Left lung (tissue), 10 donors: Measurements from ENCODE around the gene ADCY3. TPM values are rescaled to one million over a fixed set of nuclear protein-coding genes. Genes with fewer than 3 reads are reported as not detected.

Experiments
- ATAC-seq: fragments of 200-7000 bp; cut with Tn5 transposase; one replicate; pipeline ENCODE4 v1.9.1; 2020; ENCODE audit warnings: moderate library complexity
- DNase-seq, 4 donors: peaks; one replicate each; pipeline ENCODE4 v3.0.0-alpha.2; 2013 to 2020
- H3K27ac ChIP-seq, 2 donors: fragments of 200-600 bp; sonication (generic) in 1 of 2; one replicate each; pipeline versions ENCODE4 v1.5.0 to v1.8.0; 2020 to 2021
- H3K27me3 ChIP-seq, 2 donors: fragments of 200-600 bp; sonication (generic) in 1 of 2; one replicate each; pipeline versions ENCODE4 v1.5.0 to v1.8.0; 2020 to 2021
- H3K36me3 ChIP-seq, 2 donors: fragments of 200-600 bp; sonication (generic) in 1 of 2; one replicate each; pipeline versions ENCODE4 v1.5.0 to v1.8.0; 2020 to 2021
- H3K4me1 ChIP-seq, 2 donors: fragments of 200-600 bp; one replicate each; pipeline ENCODE4 v1.8.0; 2021
- H3K4me3 ChIP-seq, 2 donors: fragments of 200-600 bp; sonication (generic) in 1 of 2; one replicate each; pipeline versions ENCODE4 v1.5.0 to v1.8.0; 2020 to 2021; ENCODE audit warnings: mild to moderate bottlenecking in 1 of 2
- H3K9me3 ChIP-seq, 2 donors: fragments of 200-600 bp; sonication (generic) in 1 of 2; one replicate each; pipeline versions ENCODE4 v1.5.0 to v1.8.0; 2020 to 2021
- intact Hi-C, 2 donors: fragments of 100-400 bp; cut with DNase I; formaldehyde crosslinking; loops; one replicate each; pipeline versions ENCODE4 v1.11.2 to v1.14.2; 2022
- polyA plus RNA-seq, 6 donors: library from polyadenylated mRNA; unstranded; fragments of 120-200 nt; gene quantifications; one replicate each; pipeline ENCODE4 v1.2.1, GENCODE V29; 2013; ENCODE audit not compliant: insufficient read length in 6 of 6
- total RNA-seq, 2 donors: library from RNA; stranded (reverse); fragmentation: NEBNext Ultra II Directional; extraction: Animal tissue kit (Norgen Biotek cat#: 25700); gene quantifications; one replicate each; pipeline ENCODE4 v1.2.1, GENCODE V29; 2021
- TF ChIP-seq, protein P1 (sequence below), 2 donors: fragments of 200-600 bp; sonication (generic) in 1 of 2; IDR thresholded peaks; one replicate each; pipeline versions ENCODE4 v1.5.0 to v1.8.0; 2021; ENCODE audit warnings: antibody characterized with exemption in 2 of 2
- donor health status: DM: no; HTN: yes; CAD: no.
- donor health status: DM: no; HTN: no; CAD: no.

Gene ADCY3
- total and polyA plus RNA-seq, 8 donors, result 31.4 to 50.5 (median 38.8) TPM

DNA sequence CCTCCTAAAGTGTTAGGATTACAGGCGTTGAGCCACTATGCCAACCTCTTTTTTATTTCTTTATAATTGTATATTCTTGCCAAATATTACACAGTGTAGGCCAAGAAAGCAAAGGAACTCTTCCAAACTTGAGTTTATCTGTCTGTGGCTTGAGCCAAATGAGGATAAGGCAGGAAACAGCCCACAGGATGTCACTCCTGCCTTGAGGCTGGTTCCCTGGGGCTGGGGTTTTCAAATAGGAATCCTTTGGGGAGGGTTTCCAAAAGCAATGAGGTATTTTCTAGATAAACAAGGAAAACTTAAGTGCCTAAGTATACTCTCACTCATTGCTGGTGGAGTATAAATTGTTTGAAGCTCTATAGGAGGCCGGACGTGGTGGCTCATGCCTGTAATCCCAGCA is 56.4 kb downstream of the ADCY3 start:
- ATAC-seq (no peak), DNase-seq (no peak)
- TF ChIP-seq, protein P1, sequence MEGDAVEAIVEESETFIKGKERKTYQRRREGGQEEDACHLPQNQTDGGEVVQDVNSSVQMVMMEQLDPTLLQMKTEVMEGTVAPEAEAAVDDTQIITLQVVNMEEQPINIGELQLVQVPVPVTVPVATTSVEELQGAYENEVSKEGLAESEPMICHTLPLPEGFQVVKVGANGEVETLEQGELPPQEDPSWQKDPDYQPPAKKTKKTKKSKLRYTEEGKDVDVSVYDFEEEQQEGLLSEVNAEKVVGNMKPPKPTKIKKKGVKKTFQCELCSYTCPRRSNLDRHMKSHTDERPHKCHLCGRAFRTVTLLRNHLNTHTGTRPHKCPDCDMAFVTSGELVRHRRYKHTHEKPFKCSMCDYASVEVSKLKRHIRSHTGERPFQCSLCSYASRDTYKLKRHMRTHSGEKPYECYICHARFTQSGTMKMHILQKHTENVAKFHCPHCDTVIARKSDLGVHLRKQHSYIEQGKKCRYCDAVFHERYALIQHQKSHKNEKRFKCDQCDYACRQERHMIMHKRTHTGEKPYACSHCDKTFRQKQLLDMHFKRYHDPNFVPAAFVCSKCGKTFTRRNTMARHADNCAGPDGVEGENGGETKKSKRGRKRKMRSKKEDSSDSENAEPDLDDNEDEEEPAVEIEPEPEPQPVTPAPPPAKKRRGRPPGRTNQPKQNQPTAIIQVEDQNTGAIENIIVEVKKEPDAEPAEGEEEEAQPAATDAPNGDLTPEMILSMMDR (IDR thresholded peaks at IDR 0.05), result no peak
- no peak overlapping the region for H3K27ac ChIP-seq
- peaks cover 0 to 6% of the 10 kb centered on the region in 2 donors for H3K4me1 ChIP-seq
- no peaks in the 10 kb centered on the region for H3K27me3 ChIP-seq
- no peaks in the 10 kb centered on the region for H3K9me3 ChIP-seq
- H3K4me3 ChIP-seq, result no peak overlapping the region
- intact Hi-C loops, result no loop called here
- no peaks in the 10 kb centered on the region for H3K36me3 ChIP-seq

DNA sequence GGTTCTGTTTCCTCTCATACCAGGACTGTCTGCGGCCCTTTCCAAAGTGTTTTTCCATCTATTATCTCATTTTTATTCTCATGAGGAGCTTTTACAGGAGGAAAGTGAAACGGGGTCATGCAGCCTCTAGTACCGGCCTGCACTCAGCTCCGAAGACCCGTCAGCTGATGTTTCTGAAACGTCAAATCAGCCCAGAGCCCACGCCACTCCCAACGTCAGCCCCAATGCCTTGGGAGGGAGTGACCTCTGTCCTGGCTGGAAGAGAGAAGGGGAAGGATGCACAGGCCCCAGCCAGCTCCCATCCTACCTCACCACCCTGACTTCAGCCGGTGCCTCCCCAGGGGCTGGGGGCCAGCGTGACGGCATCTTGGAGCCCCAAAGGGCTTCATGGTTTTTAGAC is 58.5 kb downstream of the ADCY3 start:
- no peak overlapping the region for H3K4me3 ChIP-seq
- TF ChIP-seq, protein P1 (IDR thresholded peaks at IDR 0.05), result no peak
- intact Hi-C loops, result no loop called here
- H3K27ac ChIP-seq, result no peak overlapping the region
- no peak for ATAC-seq
- H3K9me3 ChIP-seq, result no peaks in the 10 kb centered on the region
- no peaks in the 10 kb centered on the region for H3K36me3 ChIP-seq
- no peak for DNase-seq
- no peaks in the 10 kb centered on the region for H3K27me3 ChIP-seq
- peaks cover 0 to 6% of the 10 kb centered on the region in 2 donors for H3K4me1 ChIP-seq

DNA sequence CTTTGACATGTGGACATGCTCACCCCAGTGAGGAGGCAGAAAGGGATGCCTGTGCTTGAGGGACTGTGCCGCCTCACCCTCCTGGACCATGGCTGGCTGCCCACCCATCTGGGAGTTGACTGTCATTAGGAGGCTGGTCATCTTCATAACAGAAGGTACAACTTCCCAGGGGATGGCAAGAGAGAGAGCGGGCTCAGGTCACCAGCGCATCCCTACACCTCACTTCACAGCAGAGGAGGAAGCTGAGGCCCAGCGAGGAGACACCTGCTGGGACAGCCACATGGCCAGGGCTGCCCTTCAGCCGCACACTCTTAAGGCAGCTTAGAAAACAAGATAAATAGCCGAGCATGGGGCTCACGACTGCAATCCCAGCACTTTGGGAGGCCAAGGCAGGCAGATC is 59.4 kb downstream of the ADCY3 start:
- no peak for DNase-seq
- Histone ChIP-seq H3K4me1 (peaks cover 0 to 6% of the 10 kb centered on the region in 2 donors), H3K27me3 (no peaks in the 10 kb centered on the region), H3K36me3 (no peaks in the 10 kb centered on the region), H3K4me3 (no peak overlapping the region), H3K27ac (no peak overlapping the region), H3K9me3 (no peaks in the 10 kb centered on the region)
- TF ChIP-seq, protein P1 (IDR thresholded peaks at IDR 0.05), result no peak
- intact Hi-C loops, result no loop called here
- no peak for ATAC-seq

DNA sequence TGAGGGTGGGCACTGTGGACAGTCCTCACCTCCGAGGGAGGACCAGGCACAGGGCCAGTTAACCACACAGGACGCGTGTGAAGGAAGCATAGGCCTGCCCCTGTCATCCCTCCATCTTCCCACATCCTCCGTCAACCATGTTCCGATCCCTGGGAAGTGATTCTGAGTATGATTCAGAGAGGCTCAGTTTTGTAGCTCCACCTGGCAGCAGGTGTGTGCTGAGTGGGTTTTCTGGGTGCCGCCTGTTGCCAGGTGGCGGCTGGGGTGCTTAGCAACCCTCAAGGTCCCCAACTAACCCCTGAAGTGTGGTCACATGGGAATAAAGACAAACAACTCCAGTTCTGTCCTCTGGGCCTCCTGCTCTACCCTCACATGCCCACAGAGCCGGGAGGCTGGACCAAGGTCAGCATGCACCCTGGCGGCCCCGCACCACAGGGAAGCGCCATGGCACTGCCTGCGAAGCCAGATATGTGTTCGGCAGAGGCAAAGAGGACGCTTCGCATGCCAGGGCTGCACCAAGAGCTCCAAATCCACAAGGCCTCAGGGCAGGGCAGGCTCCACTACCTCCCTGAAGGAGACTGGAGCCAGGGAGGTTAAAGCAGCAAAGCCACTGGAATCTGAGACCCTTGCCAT is 60.0 kb downstream of the ADCY3 start:
- H3K27ac ChIP-seq, result no peak overlapping the region
- H3K4me3 ChIP-seq, result no peak overlapping the region
- intact Hi-C loops, result no loop called here
- H3K4me1 ChIP-seq, result peaks cover 0 to 6% of the 10 kb centered on the region in 2 donors
- H3K27me3 ChIP-seq, result no peaks in the 10 kb centered on the region
- TF ChIP-seq, protein P1 (IDR thresholded peaks at IDR 0.05), result no peak
- H3K36me3 ChIP-seq, result no peaks in the 10 kb centered on the region
- no peaks in the 10 kb centered on the region for H3K9me3 ChIP-seq
- peak; percentile 26 for ATAC-seq
- peak in 1 of 4 donors; percentile 24 for DNase-seq

DNA sequence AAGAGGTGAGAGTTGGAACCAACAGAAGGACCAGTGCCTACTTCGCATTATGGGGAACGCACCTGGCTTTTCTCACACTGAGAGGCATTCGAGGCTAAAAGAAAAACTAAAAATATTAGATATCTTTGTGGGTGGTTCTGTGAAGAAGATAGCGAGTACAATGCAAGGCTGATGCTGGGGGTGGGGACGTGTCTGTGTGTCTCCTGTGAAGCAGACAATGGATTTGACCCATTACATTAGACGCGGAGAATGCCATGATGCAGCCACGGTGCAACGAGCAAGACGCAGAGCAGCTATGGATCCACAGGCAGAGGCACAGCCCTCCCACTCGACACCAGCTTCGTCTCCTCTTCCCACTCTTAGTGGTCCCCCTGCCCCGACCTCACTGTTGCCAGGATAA is 61.0 kb downstream of the ADCY3 start:
- intact Hi-C loops, result no loop called here
- no peak for ATAC-seq

More for the DNA sequence above, 61.0 kb downstream of the ADCY3 start:
- peaks cover 0 to 6% of the 10 kb centered on the region in 2 donors for H3K4me1 ChIP-seq
- no peaks in the 10 kb centered on the region for H3K9me3 ChIP-seq
- DNase-seq, result no peak
- H3K27me3 ChIP-seq, result no peaks in the 10 kb centered on the region
- no peaks in the 10 kb centered on the region for H3K36me3 ChIP-seq
- no peak overlapping the region for H3K27ac ChIP-seq
- TF ChIP-seq, protein P1 (IDR thresholded peaks at IDR 0.05), result no peak
- no peak overlapping the region for H3K4me3 ChIP-seq
